ENCODE data around the gene PRRC2A.

Gene PRRC2A

DNA sequence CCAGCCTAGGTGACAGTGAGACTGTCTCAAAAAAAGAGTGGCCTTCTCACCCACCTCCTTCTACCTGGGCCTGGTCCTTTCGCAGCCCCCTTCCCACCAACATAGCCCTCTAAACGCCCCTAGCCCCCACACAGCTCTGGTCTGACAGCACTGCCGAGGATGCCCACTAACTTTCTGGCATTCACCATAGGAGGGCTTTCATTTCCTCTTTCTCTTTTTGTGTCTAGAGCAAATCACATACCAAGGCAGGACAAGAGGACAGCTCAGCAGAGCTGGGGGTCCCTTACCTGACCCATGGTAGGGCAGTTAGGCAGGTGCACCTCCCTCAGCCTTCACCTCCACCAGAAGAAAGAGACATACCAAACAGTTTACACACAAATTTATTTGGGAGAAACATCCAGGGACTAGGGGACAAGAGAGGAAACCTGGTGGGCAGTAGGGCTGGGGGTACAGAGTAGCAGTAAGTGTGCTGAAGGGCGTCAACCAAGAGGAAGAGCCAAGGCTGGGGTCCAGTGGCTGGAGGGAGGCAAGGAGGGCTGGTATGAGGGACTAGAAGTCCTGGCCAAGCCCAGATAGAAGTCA lies 55.9 kb downstream of the PRRC2A start:
- DNase-seq = no peak

DNA sequence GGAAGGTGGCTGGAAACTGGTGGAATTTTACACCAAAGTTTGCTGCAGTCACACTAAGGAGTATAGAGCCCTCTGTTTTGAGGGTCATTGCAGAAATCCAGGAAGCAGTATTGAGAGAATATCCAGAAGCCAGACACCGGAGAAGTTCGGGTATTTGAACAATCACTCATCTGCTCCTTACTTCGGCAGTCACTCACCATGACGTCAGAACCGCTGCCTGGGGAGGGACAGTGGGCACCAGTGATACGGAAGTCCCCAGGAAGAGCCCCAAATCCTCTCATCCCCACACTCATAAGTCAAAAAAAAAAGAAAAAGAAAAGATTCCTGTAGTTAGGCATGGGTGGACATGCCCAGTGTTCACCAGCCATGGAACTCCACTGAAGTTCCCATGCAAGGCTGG lies 56.4 kb downstream of the PRRC2A start:
- DNase-seq = no peak

DNA sequence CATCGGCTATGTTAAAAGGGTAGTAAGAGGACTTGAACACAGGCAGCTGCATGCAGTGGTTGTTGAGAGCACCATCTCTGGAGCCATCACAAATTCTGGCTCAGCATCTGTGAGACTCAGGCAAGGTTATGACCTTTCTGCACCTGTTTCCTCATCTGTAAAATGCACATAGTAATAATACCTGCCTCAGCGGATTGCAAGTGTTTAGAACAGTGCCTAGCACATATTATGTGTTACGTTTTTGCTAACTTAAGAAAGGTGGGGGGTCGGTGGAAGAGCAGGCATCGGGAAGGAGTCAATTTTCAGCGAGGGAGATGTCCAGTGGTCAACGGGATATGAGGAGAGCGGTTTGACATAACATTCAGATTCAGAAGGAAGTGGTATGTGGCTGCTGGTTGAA lies 57.4 kb downstream of the PRRC2A start:
- DNase-seq = no peak

DNA sequence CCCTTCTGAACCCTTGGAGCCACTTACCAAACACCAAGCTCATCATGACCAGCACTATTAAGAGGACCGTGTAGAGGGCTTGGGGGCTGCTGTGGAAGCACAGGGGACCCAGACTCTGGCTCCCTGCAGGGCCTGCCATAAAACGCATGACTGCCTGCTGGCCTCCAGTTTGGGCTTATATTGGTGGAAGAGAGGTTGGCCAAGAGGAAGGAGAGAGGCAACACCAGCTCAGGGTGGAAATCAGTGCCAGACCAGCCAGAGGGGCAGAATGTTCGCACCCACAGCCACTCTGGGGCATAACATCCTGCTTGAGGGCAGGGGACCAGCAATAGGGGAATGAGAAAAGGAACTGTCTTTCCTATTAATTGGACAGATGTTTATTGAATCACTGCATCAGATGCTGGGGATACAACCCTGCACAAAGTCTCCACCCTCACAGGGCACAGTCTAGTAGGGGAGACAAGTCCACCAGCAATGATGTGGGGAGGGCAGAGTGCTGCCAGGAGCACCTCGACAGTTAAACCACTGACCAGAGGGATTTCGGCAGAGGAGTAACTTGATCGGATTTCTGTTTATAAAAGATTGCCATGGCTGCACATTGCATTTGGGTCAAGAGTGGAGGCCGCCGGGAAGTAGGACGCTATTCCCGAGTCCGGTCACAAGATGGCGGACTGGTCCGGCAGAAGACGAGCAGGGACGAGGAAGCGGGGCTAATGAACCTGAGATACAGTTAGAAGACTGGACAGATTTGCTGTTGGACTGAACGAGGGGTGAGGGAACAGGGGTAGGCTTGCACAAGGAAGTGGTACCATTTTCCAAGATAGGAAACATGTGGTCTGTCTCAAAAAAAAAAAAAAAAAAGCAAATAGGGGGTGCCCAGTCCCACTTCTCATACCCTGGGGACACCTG lies 60.0 kb downstream of the PRRC2A start, which contains the start of gene LY6G5C:
LY6G5C (minus strand) TSS at position 842 of the 909 bp plus-strand sequence; CDS start at position 148, 694 bp downstream.
- no peak for DNase-seq

DNA sequence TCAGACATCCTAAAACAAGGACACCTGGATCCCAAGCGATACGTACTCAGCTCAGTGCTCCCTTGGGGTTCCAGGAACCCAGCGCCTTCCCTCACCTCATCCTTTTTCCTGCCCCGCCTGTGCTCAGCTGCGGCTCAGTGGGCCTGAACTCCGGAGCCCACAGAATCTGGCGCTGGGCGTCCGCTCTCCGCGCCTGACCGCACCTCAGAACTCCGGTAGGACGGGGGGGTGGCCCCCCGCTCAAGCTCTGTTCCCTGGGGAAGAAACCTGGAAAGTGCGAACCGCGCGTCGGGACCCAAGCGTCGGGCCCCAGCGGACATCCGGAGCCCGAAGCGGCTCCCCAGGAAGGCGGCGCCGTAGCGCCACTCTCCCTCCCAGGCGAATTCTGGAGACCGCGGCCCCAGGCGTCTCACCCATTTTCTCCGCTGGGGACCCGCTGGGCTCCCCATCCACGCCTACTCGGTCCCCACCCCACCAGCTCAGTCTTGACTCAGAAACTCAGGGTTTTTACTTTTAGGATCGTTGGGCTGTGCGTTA lies 60.7 kb downstream of the PRRC2A start:
- no peak for DNase-seq

DNA sequence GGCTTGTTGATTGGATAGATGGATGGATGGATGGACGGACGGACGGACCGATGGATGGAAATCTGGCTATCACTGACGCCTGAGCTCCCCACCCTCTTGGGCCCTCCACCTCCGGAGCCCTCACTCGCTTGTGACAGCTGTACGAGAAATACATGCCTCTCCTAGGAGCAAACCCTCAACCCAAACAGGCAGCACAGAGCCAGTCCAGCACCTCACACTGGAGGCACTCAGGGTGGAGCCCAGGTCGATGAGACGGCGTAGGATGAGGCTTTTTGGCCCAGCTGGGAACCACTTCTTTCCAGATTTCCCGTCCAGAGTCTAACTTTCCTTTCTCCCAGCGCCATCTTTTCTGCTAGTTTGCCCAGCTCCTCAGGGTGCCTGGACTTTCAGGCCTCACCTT lies 63.1 kb downstream of the PRRC2A start:
- no peak for DNase-seq

DNA sequence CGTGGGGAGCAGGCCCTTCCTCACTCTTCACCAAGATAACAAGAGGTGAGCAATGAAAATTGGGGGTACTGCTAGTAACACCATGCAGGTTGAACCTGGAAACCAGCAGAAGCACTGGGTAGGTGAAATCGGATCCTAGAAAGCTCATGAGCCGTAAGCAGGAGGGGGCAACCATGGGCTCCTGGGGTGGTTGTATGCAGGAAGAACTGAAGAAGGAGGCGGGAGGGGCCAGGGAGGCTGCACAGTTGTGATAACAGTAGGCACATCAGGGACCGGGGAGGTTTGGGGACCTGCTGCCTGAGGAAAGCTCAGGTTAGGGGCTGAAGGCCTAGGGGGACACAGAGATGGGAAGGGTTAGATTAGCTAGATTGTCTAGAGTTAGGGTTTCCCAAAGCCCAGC lies 66.0 kb downstream of the PRRC2A start:
- DNase-seq = no peak

DNA sequence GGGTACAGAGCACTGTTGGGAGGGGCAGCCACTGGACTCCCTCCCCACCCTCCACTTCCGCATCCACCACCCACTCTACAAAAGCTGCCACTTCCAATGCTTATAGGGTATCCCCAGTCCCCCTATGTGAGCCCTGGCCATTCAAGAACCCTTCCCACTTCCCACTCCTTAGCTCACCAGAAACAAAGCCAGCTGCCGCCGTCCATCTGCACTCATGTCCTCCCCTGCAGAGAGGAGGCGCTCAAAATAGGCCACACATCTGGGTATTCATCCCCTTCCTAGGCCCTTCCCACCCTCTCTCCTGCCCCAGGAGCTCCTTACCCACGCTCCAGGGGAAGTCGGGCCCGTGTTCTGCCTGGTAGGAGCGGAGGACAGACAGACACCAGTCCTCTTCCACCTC lies 66.8 kb downstream of the PRRC2A start:
- no peak for DNase-seq
